ENCODE data around the gene HEMK1.

The HEMK1 gene

GRCh38 chr3:50603261-50604109, 34.2 kb downstream of the HEMK1 start:
- DNase-seq, result no peak

- DNase-seq, result no peak
These were observed 34.8 kb downstream of the HEMK1 start for GRCh38 chr3:50604110-50604621.

GRCh38 chr3:50604628-50605588, 35.6 kb downstream of the HEMK1 start:
- no peak for DNase-seq

- DNase-seq, result no peak
These were observed 36.6 kb downstream of the HEMK1 start for GRCh38 chr3:50605901-50606326.

DNA sequence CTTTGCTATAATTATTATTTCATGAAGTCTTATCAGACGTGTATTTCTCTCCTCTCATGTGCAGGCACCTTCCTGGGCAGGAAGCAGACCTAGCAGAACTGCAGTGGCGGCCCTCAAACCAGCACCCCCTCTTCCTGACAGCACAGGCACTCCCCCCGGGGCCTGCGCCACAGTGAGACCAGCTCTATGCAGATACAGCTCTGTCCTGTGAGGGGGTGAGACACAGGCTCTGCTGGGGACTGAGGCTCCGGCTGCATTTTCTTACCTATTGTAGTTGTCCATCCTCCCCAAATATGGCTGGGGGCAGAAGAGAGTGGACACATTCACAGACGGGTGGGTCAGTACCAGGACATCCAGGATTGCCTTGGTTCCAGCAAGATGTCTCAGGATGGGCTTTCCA, 37.3 kb downstream of the HEMK1 start:
- no peak for DNase-seq

- DNase-seq, result no peak
These were observed 38.2 kb downstream of the HEMK1 start for GRCh38 chr3:50607271-50608091.

DNA sequence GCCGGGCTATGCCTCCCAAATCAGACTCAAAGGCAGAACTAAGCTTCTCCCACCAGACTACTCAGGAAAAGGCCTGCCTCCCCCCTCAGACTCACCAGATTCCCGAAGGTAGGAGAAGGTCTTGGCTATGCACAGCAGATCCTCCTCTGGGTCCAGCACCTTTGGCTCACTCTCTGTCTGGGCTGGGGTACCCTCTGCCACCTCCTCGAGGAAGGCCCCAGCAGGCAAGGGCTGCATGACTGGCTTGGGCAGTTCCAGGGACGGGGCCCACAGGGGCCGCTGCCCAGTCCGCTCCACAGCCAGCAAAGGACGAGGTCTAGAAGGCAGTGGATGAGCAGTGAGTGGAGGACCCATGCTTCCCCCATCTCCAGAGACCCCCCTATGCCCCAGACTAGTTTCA, 39.0 kb downstream of the HEMK1 start:
- no peak for DNase-seq

DNA sequence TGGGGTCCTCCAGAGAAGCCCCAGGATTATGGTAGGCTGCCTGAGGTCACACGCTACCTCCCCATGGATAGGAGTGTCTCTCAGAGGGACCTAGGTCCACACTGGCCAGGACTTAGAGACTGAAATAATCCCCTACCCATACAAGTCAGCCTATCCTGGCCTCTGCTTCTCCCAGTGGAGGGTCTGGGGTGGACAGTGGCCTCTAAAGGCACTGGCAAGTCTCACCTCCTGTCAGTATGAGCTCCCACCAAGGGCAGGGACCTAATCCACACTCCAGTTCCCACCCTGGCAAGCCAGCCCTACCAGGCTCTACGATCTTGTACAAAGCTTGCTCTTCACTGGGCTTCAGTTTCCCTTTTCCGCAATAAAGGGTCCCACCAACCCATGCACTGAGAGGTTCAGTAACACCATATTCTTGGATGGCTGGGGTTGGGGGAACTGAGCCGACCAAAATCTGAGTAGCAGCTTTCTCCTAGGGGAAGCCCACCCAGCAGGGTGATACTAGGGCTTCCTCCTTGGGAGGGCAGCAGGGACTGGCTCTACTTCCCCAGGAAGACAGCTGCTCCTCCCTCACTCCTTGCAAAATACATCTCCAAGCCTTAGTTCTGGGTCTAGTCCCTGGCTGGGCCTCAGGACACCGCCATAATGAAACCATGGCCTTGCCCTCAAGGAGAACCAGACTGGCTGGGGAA, 39.9 kb downstream of the HEMK1 start:
- DNase-seq, result no peak

GRCh38 chr3:50609763-50610085, 40.4 kb downstream of the HEMK1 start:
- DNase-seq, result no peak

DNA sequence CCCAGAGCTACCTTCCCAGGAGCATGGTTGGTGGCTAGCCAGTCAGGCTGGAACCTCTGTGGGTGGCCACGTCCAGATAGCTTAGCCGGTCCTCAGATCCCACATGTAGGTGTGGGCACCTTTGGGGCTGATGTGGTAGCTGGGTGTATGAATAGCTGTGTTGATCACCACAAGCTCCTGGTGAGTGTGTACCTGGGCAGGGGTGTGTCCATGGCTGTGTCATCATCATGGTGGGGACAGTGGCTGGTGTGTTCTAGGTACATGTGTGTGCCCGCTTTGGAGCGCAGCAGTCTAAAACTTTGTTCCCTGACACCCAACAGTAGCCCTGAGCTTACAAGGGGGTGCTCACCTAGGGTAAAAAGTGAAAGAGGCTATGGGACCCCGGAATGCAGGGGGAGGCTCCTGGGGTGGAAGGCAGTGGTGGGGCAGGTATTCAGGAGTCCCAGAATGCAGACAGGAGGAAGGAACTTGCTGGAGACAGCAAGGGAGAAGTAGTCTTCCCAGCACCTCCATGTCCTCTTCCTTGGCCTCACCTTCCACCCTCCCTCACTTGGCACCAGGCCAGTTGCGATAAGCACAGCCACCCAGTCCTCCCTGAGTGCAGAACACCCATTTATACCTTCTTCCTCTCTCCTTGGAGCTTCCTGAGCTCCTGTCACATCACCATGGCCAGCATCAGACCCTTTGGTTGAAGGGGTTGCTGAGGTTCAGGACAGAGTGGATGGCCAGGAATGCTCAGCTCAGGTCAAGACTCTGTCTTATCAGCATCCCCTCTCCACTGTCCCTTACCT, 41.1 kb downstream of the HEMK1 start:
- no peak for DNase-seq

- DNase-seq, result no peak
These were observed 41.7 kb downstream of the HEMK1 start for GRCh38 chr3:50610992-50611463.

GRCh38 chr3:50611464-50612233, 42.3 kb downstream of the HEMK1 start, which contains the start of gene CISH:
CISH (minus strand) TSS chr3:50611774; CDS start chr3:50611650, 124 bp downstream.
- peak; percentile 20 to 38 for DNase-seq

- no peak for DNase-seq
These were observed 43.0 kb downstream of the HEMK1 start for GRCh38 chr3:50612234-50612882.

DNA sequence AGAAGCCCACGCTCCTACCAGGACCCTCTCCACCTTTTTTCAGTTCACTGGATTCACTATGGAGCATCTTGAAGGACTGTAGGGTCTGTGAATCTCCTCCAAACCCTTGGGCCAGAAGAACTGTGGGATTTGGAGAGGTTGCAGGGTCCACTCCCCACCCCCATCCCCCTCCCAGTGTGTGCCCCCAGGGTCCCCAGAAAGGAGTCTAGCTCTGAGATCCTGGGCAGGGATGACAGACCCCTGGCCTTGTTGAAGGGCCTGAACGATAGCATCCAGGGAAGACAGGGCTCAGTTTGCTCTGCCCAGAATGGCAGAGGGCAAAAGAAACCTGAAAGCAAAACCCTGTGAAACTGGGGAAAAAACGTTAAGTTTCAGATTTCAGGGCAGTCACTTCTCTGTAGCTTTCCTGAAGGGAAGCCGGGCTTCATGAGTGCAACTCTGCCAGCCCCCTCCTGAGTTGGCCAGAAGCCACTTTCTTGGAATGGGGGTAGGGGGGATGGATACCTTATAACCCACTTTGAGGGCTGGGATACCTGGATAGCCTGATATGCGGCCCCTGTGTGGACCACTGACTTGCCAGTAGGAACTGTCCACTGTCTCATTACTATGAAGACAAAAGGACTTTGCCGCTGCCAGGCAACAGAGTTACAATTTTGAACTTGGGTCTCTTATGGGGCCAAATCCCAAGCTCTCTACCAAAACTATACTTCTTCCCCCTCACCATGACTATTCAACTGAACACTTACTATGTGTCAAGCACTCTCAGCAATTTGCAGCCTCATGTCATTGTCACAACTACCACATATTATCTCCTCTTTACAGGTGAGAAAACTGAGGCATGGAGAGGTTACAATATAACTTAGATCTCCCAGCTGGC, 43.9 kb downstream of the HEMK1 start:
- no peak for DNase-seq

- no peak for DNase-seq
These were observed 45.9 kb downstream of the HEMK1 start for GRCh38 chr3:50615190-50615589.

DNA sequence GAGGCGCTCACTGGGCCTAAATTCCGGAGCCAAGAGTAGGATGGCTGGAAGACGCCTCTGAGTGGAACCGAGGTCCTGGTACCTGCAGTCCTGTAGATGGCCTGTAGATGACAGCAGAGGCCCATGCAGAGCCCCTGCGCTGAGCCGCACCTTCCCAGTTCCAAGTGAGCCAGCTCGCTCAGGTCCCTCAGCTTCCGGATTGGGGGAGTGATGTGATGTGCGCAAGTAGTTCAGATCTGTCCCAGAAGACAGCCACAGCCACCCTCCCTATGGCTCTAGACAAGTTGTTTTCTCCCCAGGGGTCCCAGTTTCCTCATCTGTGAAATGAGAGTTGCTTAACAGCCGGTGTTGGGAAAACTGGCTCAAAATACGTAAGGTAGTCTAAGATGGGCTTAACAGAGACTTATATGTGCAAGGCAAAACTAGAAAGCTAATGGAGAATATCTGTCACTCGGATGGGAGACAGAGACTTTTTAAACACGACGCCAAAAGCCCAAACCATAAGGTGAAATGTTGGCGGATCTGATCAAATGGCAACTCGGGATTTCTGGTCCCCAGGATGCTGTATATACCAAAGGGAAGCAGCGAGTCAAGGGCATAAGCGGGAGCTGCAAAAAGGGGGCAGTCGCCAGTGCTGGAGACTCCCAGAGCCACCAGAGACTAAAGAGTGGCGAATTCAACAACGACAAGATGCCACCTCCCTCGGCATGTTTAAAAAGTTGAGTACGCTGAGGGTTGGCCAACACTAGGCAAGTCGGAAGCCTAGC, 46.9 kb downstream of the HEMK1 start:
- peak; percentile 49 to 50 for DNase-seq

DNA sequence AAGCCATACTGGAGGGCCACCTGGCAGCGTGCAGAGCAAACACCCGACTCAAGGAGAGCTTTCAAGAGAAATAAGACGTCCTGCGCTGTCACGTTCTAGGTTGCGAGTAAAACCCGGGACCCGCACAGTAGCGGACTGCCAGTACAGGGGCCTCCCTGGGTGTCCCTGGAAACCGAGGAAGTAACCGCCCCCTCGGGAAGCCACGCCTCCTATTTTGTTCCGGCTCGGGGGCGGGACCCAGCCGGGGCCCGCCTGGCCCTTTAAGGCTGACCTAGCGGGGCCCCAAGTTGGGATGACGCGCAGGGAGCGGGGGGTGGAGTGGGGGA, 47.4 kb downstream of the HEMK1 start:
- DNase-seq, result peak; percentile 75 to 77
